T-helper 2 cell treated with Interferon-gamma antibody and Interleukin-4, amounts not matched to agents 5 μg/mL and 100 μg/mL, for 36 hours (primary cell): Measurements from ENCODE around the gene FOXD1.

Experiments
- DNase-seq: peaks from one replicate; pipeline ENCODE4 v3.0.0; 2021; ENCODE audit warnings: low spot score
- H3K27ac Mint-ChIP-seq: one replicate; pipeline ENCODE4 v1.8.0; 2021; ENCODE audit warnings: mild to moderate bottlenecking, mixed read lengths
- H3K27me3 Mint-ChIP-seq: one replicate; pipeline ENCODE4 v1.8.0; 2021; ENCODE audit warnings: low read depth, mixed read lengths
- H3K36me3 Mint-ChIP-seq: one replicate; pipeline ENCODE4 v1.8.0; 2021; ENCODE audit warnings: low read depth, mixed read lengths
- H3K4me1 Mint-ChIP-seq: one replicate; pipeline ENCODE4 v1.8.0; 2021; ENCODE audit warnings: low read depth, mixed read lengths
- H3K4me3 Mint-ChIP-seq: one replicate; pipeline ENCODE4 v1.8.0; 2022; ENCODE audit warnings: mild to moderate bottlenecking, moderate library complexity, mixed read lengths
- H3K9me3 Mint-ChIP-seq: one replicate; pipeline ENCODE4 v1.8.0; 2021; ENCODE audit warnings: mixed read lengths

FOXD1 gene

GRCh38 chr5:73451224-73452130, 2.9 kb upstream of the FOXD1 start:
- no peak overlapping the region for H3K27ac Mint-ChIP-seq

GRCh38 chr5:73450672-73451223, 2.2 kb upstream of the FOXD1 start:
- DNase-seq, result no peak
- Mint-ChIP-seq H3K27me3 (peaks cover 74% of the 10 kb centered on the region), H3K27ac (peak overlapping the region; percentile 49), H3K9me3 (no peaks in the 10 kb centered on the region), H3K4me3 (no peak overlapping the region), H3K4me1 (peaks cover 18% of the 10 kb centered on the region), H3K36me3 (no peaks in the 10 kb centered on the region)

More at GRCh38 chr5:73451224-73452130, 2.9 kb upstream of the FOXD1 start:
- Mint-ChIP-seq H3K9me3 (no peaks in the 10 kb centered on the region), H3K4me1 (peaks cover 18% of the 10 kb centered on the region), H3K36me3 (no peaks in the 10 kb centered on the region), H3K4me3 (no peak overlapping the region), H3K27me3 (peaks cover 72% of the 10 kb centered on the region)
- peak; percentile 52 for DNase-seq

GRCh38 chr5:73450137-73450536, 1.6 kb upstream of the FOXD1 start:
- H3K4me1 Mint-ChIP-seq, result peaks cover 18% of the 10 kb centered on the region
- H3K36me3 Mint-ChIP-seq, result no peaks in the 10 kb centered on the region
- peaks cover 77% of the 10 kb centered on the region for H3K27me3 Mint-ChIP-seq
- DNase-seq, result no peak
- no peak overlapping the region for H3K27ac Mint-ChIP-seq
- no peak overlapping the region for H3K4me3 Mint-ChIP-seq
- H3K9me3 Mint-ChIP-seq, result no peaks in the 10 kb centered on the region

- no peaks in the 10 kb centered on the region for H3K9me3 Mint-ChIP-seq
- peak; percentile 37 for DNase-seq
- H3K4me1 Mint-ChIP-seq, result peaks cover 18% of the 10 kb centered on the region
- no peaks in the 10 kb centered on the region for H3K36me3 Mint-ChIP-seq
- peak overlapping the region; percentile 78 for H3K4me3 Mint-ChIP-seq
- H3K27me3 Mint-ChIP-seq, result peaks cover 83% of the 10 kb centered on the region
- H3K27ac Mint-ChIP-seq, result peak overlapping the region; percentile 82
Observed at GRCh38 chr5:73447530-73448462, 781 bp downstream of the FOXD1 start.

GRCh38 chr5:73446631-73447529, 1.7 kb downstream of the FOXD1 start:
- H3K4me1 Mint-ChIP-seq, result peaks cover 18% of the 10 kb centered on the region
- H3K27ac Mint-ChIP-seq, result peak overlapping the region; percentile 63
- H3K27me3 Mint-ChIP-seq, result peaks cover 83% of the 10 kb centered on the region

GRCh38 chr5:73445665-73446630, 2.6 kb downstream of the FOXD1 start:
- DNase-seq, result no peak
- Mint-ChIP-seq H3K9me3 (no peaks in the 10 kb centered on the region), H3K4me1 (peaks cover 18% of the 10 kb centered on the region), H3K4me3 (peak overlapping the region; percentile 65), H3K27me3 (peaks cover 89% of the 10 kb centered on the region), H3K36me3 (no peaks in the 10 kb centered on the region), H3K27ac (no peak overlapping the region)

More at GRCh38 chr5:73446631-73447529, 1.7 kb downstream of the FOXD1 start:
- H3K36me3 Mint-ChIP-seq, result no peaks in the 10 kb centered on the region
- H3K4me3 Mint-ChIP-seq, result peak overlapping the region; percentile 65
- no peaks in the 10 kb centered on the region for H3K9me3 Mint-ChIP-seq
- DNase-seq, result no peak

GRCh38 chr5:73444499-73445438, 3.8 kb downstream of the FOXD1 start:
- H3K27ac Mint-ChIP-seq, result no peak overlapping the region
- peaks cover 10% of the 10 kb centered on the region for H3K4me1 Mint-ChIP-seq
- H3K27me3 Mint-ChIP-seq, result peaks cover 86% of the 10 kb centered on the region
- no peaks in the 10 kb centered on the region for H3K9me3 Mint-ChIP-seq
- H3K4me3 Mint-ChIP-seq, result no peak overlapping the region
- no peak for DNase-seq
- no peaks in the 10 kb centered on the region for H3K36me3 Mint-ChIP-seq

- peaks cover 6% of the 10 kb centered on the region for H3K4me1 Mint-ChIP-seq
- peaks cover 85% of the 10 kb centered on the region for H3K27me3 Mint-ChIP-seq
- H3K36me3 Mint-ChIP-seq, result no peaks in the 10 kb centered on the region
- H3K9me3 Mint-ChIP-seq, result no peaks in the 10 kb centered on the region
- no peak overlapping the region for H3K4me3 Mint-ChIP-seq
- no peak overlapping the region for H3K27ac Mint-ChIP-seq
- no peak for DNase-seq
Observed at GRCh38 chr5:73443829-73444498, 4.6 kb downstream of the FOXD1 start.

- peaks cover 87% of the 10 kb centered on the region for H3K27me3 Mint-ChIP-seq
- H3K4me1 Mint-ChIP-seq, result peaks cover 2% of the 10 kb centered on the region
- H3K36me3 Mint-ChIP-seq, result no peaks in the 10 kb centered on the region
- H3K27ac Mint-ChIP-seq, result no peak overlapping the region
- H3K9me3 Mint-ChIP-seq, result no peaks in the 10 kb centered on the region
- DNase-seq, result no peak
- H3K4me3 Mint-ChIP-seq, result no peak overlapping the region
Observed at GRCh38 chr5:73442996-73443627, 5.5 kb downstream of the FOXD1 start.

GRCh38 chr5:73442231-73442811, 6.3 kb downstream of the FOXD1 start:
- no peak for DNase-seq
- Mint-ChIP-seq H3K27me3 (peaks cover 90% of the 10 kb centered on the region), H3K4me1 (no peaks in the 10 kb centered on the region), H3K27ac (no peak overlapping the region), H3K36me3 (no peaks in the 10 kb centered on the region), H3K4me3 (no peak overlapping the region), H3K9me3 (no peaks in the 10 kb centered on the region)
